GM18507 (cell line): ENCODE data around the gene GPT2.
"Not testable (repeated sequence)": the region's sequence is repeated elsewhere in the genome, so short reads cannot be mapped to it uniquely, and the experiment has no call there.

Experiments used
- DNase-seq: peaks from one replicate; pipeline ENCODE4 v3.0.0; 2011; ENCODE audit warnings: low read depth; ENCODE audit not compliant: insufficient read length; ENCODE audit errors: extremely low spot score
- FAIRE-seq: peaks from 2 replicates; lab custom pipeline; 2011; peaks lifted over from hg19 to GRCh38; lab: Jason Lieb, UNC

Gene GPT2

GRCh38 chr16:46915483-46916025 lies 31.4 kb downstream of the GPT2 start:
- peak; percentile 55 for FAIRE-seq
- no peak for DNase-seq

GRCh38 chr16:46916980-46917379 lies 32.8 kb downstream of the GPT2 start:
- no peak for FAIRE-seq

GRCh38 chr16:46918400-46918799 lies 34.2 kb downstream of the GPT2 start:
- no peak for FAIRE-seq
- DNase-seq: no peak

More at GRCh38 chr16:46916980-46917379, 32.8 kb downstream of the GPT2 start:
- no peak for DNase-seq

- DNase-seq (peak; percentile 66), FAIRE-seq (peak; percentile 98)
Observed at GRCh38 chr16:46918905-46919792, 35.0 kb downstream of the GPT2 start.

- DNase-seq (no peak), FAIRE-seq (no peak)
Observed at GRCh38 chr16:46920402-46921068, 36.4 kb downstream of the GPT2 start.

- no peak for FAIRE-seq
Observed at GRCh38 chr16:46922239-46922638, 38.1 kb downstream of the GPT2 start.

GRCh38 chr16:46923513-46924295 lies 39.5 kb downstream of the GPT2 start:
- FAIRE-seq: no peak
- DNase-seq: no peak

More at GRCh38 chr16:46922239-46922638, 38.1 kb downstream of the GPT2 start:
- no peak for DNase-seq

- no peak for FAIRE-seq
- no peak for DNase-seq
Observed at GRCh38 chr16:46924402-46924801, 40.2 kb downstream of the GPT2 start.

- FAIRE-seq (no peak), DNase-seq (no peak)
Observed at GRCh38 chr16:46926470-46927225, 42.5 kb downstream of the GPT2 start.

GRCh38 chr16:46927273-46927672 lies 43.1 kb downstream of the GPT2 start:
- FAIRE-seq: no peak
- no peak for DNase-seq

GRCh38 chr16:46928811-46929210 lies 44.6 kb downstream of the GPT2 start:
- no peak for FAIRE-seq

GRCh38 chr16:46929378-46930332 lies 45.5 kb downstream of the GPT2 start:
- DNase-seq (peak; percentile 72), FAIRE-seq (peak; percentile 84)

More at GRCh38 chr16:46928811-46929210, 44.6 kb downstream of the GPT2 start:
- no peak for DNase-seq

GRCh38 chr16:46930861-46931260 lies 46.7 kb downstream of the GPT2 start:
- DNase-seq (no peak), FAIRE-seq (no peak)

GRCh38 chr16:46932802-46933201 lies 48.6 kb downstream of the GPT2 start:
- DNase-seq (no peak), FAIRE-seq (peak; percentile 50)

- no peak for FAIRE-seq
Observed at GRCh38 chr16:46937536-46937935, 53.4 kb downstream of the GPT2 start.

GRCh38 chr16:46944713-46945112 lies 60.6 kb downstream of the GPT2 start:
- DNase-seq, FAIRE-seq: not testable (repeated sequence)

More at GRCh38 chr16:46937536-46937935, 53.4 kb downstream of the GPT2 start:
- DNase-seq: no peak

GRCh38 chr16:46947900-46948547 lies 63.9 kb downstream of the GPT2 start:
- DNase-seq: peak; percentile 35
- FAIRE-seq: peak; percentile 88
